ENCODE results near the gene KCP. TPM values are rescaled to one million over a fixed set of nuclear protein-coding genes. Genes with fewer than 3 reads are reported as not detected.

The KCP gene
- polyA plus RNA-seq, 1 donor from 2014 or later, result 0.31 TPM

DNA sequence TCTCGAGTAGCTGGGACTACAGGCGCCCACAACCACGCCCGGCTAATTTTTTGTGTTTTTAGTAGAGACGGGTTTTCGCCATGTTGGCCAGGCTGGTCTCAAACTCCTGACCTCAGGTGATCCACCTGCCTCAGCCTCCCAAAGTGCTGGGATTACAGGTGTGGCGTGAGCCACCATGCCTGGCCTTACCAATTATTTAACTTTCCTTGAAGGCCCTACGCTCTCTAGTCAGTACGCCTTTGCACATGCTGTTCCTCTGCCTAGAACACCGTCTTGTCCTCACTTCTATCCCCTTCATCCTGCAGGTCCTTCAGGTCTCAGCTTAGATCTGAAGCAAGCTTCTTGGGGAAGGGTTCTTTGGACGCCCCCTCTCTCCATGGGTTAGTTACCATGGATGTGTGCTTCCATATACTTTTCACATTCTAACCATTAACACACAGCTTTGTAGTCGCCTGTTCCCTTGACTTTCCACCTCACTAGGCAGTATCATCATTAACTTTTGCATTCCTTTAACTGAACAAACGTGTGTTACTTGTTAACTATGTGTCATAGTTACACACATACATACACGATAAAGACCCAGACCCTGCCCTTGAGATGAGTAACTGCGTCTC, 48.4 kb downstream of the KCP start:
- Histone ChIP-seq H3K4me3 (ENCODE audit: low read length) (peak overlapping the region; percentile 85), H3K9me2 (ENCODE audit: insufficient read depth, low read length) (no peaks in the 10 kb centered on the region), H3F3A (ENCODE audit: insufficient read depth, low read length, poor library complexity, severe bottlenecking) (no peaks in the 10 kb centered on the region), H3K4me2 (ENCODE audit: low read length) (peak overlapping the region; percentile 37), H3K36me3 (ENCODE audit: insufficient read depth, low read length) (no peaks in the 10 kb centered on the region), H2AFZ (ENCODE audit: low read depth, low read length) (peak overlapping the region; percentile 71), H3K9me3 (ENCODE audit: low read length) (no peaks in the 10 kb centered on the region), H4K20me1 (ENCODE audit: insufficient read depth) (no peaks in the 10 kb centered on the region), H3K9ac (ENCODE audit: low read length) (peak overlapping the region; percentile 24), H3K79me2 (replicated peaks; ENCODE audit: insufficient read depth, low read length) (peaks cover 11% of the 10 kb centered on the region), H3K27ac (ENCODE audit: low read length) (peak overlapping the region; percentile 28), H3K27me3 (ENCODE audit: insufficient read depth, low read depth, low read length) (no peaks in the 10 kb centered on the region)
- TF ChIP-seq MXI1 (conservative IDR thresholded peaks at IDR 0.05; ENCODE audit: poor library complexity, severe bottlenecking) (no peak), SMC3 (conservative IDR thresholded peaks at IDR 0.05; ENCODE audit: poor library complexity) (no peak), RAD21 (conservative IDR thresholded peaks at IDR 0.05) (no peak)
- TF ChIP-seq, protein P1, sequence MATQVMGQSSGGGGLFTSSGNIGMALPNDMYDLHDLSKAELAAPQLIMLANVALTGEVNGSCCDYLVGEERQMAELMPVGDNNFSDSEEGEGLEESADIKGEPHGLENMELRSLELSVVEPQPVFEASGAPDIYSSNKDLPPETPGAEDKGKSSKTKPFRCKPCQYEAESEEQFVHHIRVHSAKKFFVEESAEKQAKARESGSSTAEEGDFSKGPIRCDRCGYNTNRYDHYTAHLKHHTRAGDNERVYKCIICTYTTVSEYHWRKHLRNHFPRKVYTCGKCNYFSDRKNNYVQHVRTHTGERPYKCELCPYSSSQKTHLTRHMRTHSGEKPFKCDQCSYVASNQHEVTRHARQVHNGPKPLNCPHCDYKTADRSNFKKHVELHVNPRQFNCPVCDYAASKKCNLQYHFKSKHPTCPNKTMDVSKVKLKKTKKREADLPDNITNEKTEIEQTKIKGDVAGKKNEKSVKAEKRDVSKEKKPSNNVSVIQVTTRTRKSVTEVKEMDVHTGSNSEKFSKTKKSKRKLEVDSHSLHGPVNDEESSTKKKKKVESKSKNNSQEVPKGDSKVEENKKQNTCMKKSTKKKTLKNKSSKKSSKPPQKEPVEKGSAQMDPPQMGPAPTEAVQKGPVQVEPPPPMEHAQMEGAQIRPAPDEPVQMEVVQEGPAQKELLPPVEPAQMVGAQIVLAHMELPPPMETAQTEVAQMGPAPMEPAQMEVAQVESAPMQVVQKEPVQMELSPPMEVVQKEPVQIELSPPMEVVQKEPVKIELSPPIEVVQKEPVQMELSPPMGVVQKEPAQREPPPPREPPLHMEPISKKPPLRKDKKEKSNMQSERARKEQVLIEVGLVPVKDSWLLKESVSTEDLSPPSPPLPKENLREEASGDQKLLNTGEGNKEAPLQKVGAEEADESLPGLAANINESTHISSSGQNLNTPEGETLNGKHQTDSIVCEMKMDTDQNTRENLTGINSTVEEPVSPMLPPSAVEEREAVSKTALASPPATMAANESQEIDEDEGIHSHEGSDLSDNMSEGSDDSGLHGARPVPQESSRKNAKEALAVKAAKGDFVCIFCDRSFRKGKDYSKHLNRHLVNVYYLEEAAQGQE (IDR thresholded peaks at IDR 0.05; ENCODE audit: borderline replicate concordance), result no peak

- Histone ChIP-seq H2AFZ (ENCODE audit: low read depth, low read length) (no peak overlapping the region), H3K9me3 (ENCODE audit: low read length) (no peaks in the 10 kb centered on the region), H4K20me1 (ENCODE audit: insufficient read depth) (no peaks in the 10 kb centered on the region), H3K4me3 (ENCODE audit: low read length) (no peak overlapping the region), H3K9me2 (ENCODE audit: insufficient read depth, low read length) (no peaks in the 10 kb centered on the region), H3K4me2 (ENCODE audit: low read length) (no peak overlapping the region), H3K36me3 (ENCODE audit: insufficient read depth, low read length) (no peaks in the 10 kb centered on the region), H3K27ac (ENCODE audit: low read length) (no peak overlapping the region), H3K9ac (ENCODE audit: low read length) (no peak overlapping the region), H3F3A (ENCODE audit: insufficient read depth, low read length, poor library complexity, severe bottlenecking) (no peaks in the 10 kb centered on the region), H3K27me3 (ENCODE audit: insufficient read depth, low read depth, low read length) (no peaks in the 10 kb centered on the region), H3K79me2 (replicated peaks; ENCODE audit: insufficient read depth, low read length) (peaks cover 11% of the 10 kb centered on the region)
- TF ChIP-seq RAD21 (conservative IDR thresholded peaks at IDR 0.05), result no peak
- TF ChIP-seq, protein P2, sequence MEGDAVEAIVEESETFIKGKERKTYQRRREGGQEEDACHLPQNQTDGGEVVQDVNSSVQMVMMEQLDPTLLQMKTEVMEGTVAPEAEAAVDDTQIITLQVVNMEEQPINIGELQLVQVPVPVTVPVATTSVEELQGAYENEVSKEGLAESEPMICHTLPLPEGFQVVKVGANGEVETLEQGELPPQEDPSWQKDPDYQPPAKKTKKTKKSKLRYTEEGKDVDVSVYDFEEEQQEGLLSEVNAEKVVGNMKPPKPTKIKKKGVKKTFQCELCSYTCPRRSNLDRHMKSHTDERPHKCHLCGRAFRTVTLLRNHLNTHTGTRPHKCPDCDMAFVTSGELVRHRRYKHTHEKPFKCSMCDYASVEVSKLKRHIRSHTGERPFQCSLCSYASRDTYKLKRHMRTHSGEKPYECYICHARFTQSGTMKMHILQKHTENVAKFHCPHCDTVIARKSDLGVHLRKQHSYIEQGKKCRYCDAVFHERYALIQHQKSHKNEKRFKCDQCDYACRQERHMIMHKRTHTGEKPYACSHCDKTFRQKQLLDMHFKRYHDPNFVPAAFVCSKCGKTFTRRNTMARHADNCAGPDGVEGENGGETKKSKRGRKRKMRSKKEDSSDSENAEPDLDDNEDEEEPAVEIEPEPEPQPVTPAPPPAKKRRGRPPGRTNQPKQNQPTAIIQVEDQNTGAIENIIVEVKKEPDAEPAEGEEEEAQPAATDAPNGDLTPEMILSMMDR (IDR thresholded peaks at IDR 0.05; ENCODE audit: poor library complexity, severe bottlenecking), result no peak
- TF ChIP-seq, protein P1 (IDR thresholded peaks at IDR 0.05; ENCODE audit: borderline replicate concordance), result no peak
Observed at GRCh38 chr7:128860158-128861073, 50.1 kb downstream of the KCP start.
